Sigmoid colon (tissue), 4 donors: ENCODE measurements around the gene IFNLR1.

ENCODE experiments used
- POLR2A ChIP-seq, 2 donors: fragments of 450-650 bp; IDR thresholded peaks; one replicate each; pipeline ENCODE4 v1.6.1; 2016; ENCODE audit warnings: antibody characterized with exemption in 2 of 2, mild to moderate bottlenecking in 2 of 2, moderate library complexity in 2 of 2
- POLR2AphosphoS5 ChIP-seq, 4 donors: sonication (generic); formaldehyde crosslinking; IDR thresholded peaks; one replicate each; pipeline ENCODE4 v1.6.1; 2017; ENCODE audit warnings: antibody characterized with exemption in 4 of 4
- TF ChIP-seq, protein P1 (sequence below), 4 experiments: fragments of 450-650 bp in 3 of 4; fragments of 200-600 bp in 1 of 4; IDR thresholded peaks; one replicate each; pipeline ENCODE4 v1.5.1; 2016 to 2019; ENCODE audit warnings: antibody characterized with exemption in 4 of 4, mild to moderate bottlenecking in 3 of 4, moderate library complexity in 2 of 4

- TF ChIP-seq, protein P1, sequence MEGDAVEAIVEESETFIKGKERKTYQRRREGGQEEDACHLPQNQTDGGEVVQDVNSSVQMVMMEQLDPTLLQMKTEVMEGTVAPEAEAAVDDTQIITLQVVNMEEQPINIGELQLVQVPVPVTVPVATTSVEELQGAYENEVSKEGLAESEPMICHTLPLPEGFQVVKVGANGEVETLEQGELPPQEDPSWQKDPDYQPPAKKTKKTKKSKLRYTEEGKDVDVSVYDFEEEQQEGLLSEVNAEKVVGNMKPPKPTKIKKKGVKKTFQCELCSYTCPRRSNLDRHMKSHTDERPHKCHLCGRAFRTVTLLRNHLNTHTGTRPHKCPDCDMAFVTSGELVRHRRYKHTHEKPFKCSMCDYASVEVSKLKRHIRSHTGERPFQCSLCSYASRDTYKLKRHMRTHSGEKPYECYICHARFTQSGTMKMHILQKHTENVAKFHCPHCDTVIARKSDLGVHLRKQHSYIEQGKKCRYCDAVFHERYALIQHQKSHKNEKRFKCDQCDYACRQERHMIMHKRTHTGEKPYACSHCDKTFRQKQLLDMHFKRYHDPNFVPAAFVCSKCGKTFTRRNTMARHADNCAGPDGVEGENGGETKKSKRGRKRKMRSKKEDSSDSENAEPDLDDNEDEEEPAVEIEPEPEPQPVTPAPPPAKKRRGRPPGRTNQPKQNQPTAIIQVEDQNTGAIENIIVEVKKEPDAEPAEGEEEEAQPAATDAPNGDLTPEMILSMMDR (IDR thresholded peaks at IDR 0.05), result no peak
- TF ChIP-seq POLR2AphosphoS5 (IDR thresholded peaks at IDR 0.05) (no peak), POLR2A (IDR thresholded peaks at IDR 0.05) (no peak)
Observed at GRCh38 chr1:24118410-24119242, 68.5 kb downstream of the IFNLR1 start.
